Lower leg skin (tissue), 4 donors: ENCODE data around the gene PSIP1. TPM values are rescaled to one million over a fixed set of nuclear protein-coding genes. Genes with fewer than 3 reads are reported as not detected.
"Not testable (repeated sequence)": the region's sequence is repeated elsewhere in the genome, so short reads cannot be mapped to it uniquely, and the experiment has no call there.

Experiments
- DNase-seq, 2 donors: peaks; one replicate each; pipeline ENCODE4 v3.0.0-alpha.2; 2019; ENCODE audit warnings: low spot score in 2 of 2
- H3K4me3 ChIP-seq: fragments of 200-600 bp; sonication (generic); 2 replicates; pipeline ENCODE4 v1.5.1; 2017; ENCODE audit warnings: mild to moderate bottlenecking, low read depth; ENCODE audit not compliant: poor library complexity, severe bottlenecking
- CTCF ChIP-seq, 3 donors: fragments of 450-650 bp; IDR thresholded peaks; one replicate each; pipeline ENCODE4 v1.5.1; 2016; ENCODE audit warnings: antibody characterized with exemption in 3 of 3, mild to moderate bottlenecking in 3 of 3, moderate library complexity in 2 of 3
- POLR2A ChIP-seq, 2 donors: fragments of 450-650 bp; IDR thresholded peaks; one replicate each; pipeline ENCODE4 v1.6.1; 2016 to 2017; ENCODE audit warnings: antibody characterized with exemption in 2 of 2, mild to moderate bottlenecking in 1 of 2, moderate library complexity in 1 of 2
- WGBS, 2 donors: methylation state at CpG; one replicate each; pipeline ENCODE4 v1.1.5; 2018; 5-methylcytosine and 5-hydroxymethylcytosine counted together
- intact Hi-C: fragments of 100-400 bp; cut with DNase I; formaldehyde crosslinking; loops from one replicate; pipeline ENCODE4 v1.15.0; 2023; ENCODE audit warnings: low total_unique reads
- total RNA-seq, 4 donors: library from RNA; depleted of rRNA; stranded (reverse); fragments of >200 nt; gene quantifications; one replicate each; pipeline ENCODE4 v1.1.0, GENCODE V29; 2016

PSIP1 gene
- total RNA-seq, 4 donors from 2014 or later = 12.9 to 31.7 (median 17.7) TPM

GRCh38 chr9:15430920-15431844, 79.6 kb downstream of the PSIP1 start:
- WGBS, 2 donors = 25 to 43% methylated on average over 5 of the region's 5 CpGs
- intact Hi-C loops = no loop called here
- TF ChIP-seq POLR2A (IDR thresholded peaks at IDR 0.05) (no peak), CTCF (IDR thresholded peaks at IDR 0.05) (no peak)
- DNase-seq = peak in 1 of 2 donors; percentile 81
- H3K4me3 ChIP-seq = no peak overlapping the region

- WGBS, 2 donors = 91 to 92% methylated on average over 7 of the region's 7 CpGs
- not testable (repeated sequence) for DNase-seq, H3K4me3 ChIP-seq
- intact Hi-C loops = loop anchor here (10.0 kb wide), 1 partner anchor 123 kb away; the partner anchor contains the start of gene TTC39B
Observed at GRCh38 chr9:15427702-15428101, 83.1 kb downstream of the PSIP1 start.

GRCh38 chr9:15426019-15426418, 84.8 kb downstream of the PSIP1 start:
- TF ChIP-seq CTCF (IDR thresholded peaks at IDR 0.05) (no peak), POLR2A (IDR thresholded peaks at IDR 0.05) (no peak)
- intact Hi-C loops = loop anchor here (10.0 kb wide), 1 partner anchor 121 kb away; the partner anchor contains the start of gene TTC39B
- DNase-seq = peak in 1 of 2 donors; percentile 53
- 92 to 96% methylated on average over 8 of the region's 8 CpGs for WGBS, 2 donors
- no peak overlapping the region for H3K4me3 ChIP-seq

- H3K4me3 ChIP-seq = peak overlapping the region; percentile 98
- TF ChIP-seq POLR2A (IDR thresholded peaks at IDR 0.05) (no peak), CTCF (IDR thresholded peaks at IDR 0.05) (no peak)
- WGBS, 2 donors = 1 to 2% methylated on average over 17 to 18 of the region's 18 CpGs
- intact Hi-C loops = loop anchor here (10.0 kb wide), 1 partner anchor 119 kb away; the partner anchor contains the start of gene TTC39B
- DNase-seq = no peak
Observed at GRCh38 chr9:15423231-15423985, 87.4 kb downstream of the PSIP1 start.

- peak within 1 kb of the TSS; percentile 98 for H3K4me3 ChIP-seq
- intact Hi-C loops = loop anchor here (10.0 kb wide), 1 partner anchor 118 kb away; the partner anchor contains the start of gene TTC39B
- 1% methylated on average over 39 to 46 of the region's 70 CpGs for WGBS, 2 donors
- DNase-seq = peak; percentile 91 to 98
- TF ChIP-seq CTCF (IDR thresholded peaks at IDR 0.05) = no peak
- no peak for TF ChIP-seq POLR2A (IDR thresholded peaks at IDR 0.05)
Observed at GRCh38 chr9:15422372-15423230, 88.2 kb downstream of the PSIP1 start, which contains the start of gene SNAPC3. Gene SNAPC3, plus strand, starts transcription at chr9:15422876. Its CDS starts 4 bp downstream, at chr9:15422880.
